GM21528 (cell line): Measurements from ENCODE around the gene PLP2.
"Not testable (repeated sequence)": the region's sequence is repeated elsewhere in the genome, so short reads cannot be mapped to it uniquely, and the experiment has no call there.

Source experiments
- ATAC-seq: cut with Tn5 transposase; IDR thresholded peaks from one replicate; pipeline ENCODE4 v1.9.1; 2021; ENCODE audit warnings: mild to moderate bottlenecking, moderate library complexity; ENCODE audit not compliant: unreplicated experiment, low FRiP score

Gene PLP2

DNA sequence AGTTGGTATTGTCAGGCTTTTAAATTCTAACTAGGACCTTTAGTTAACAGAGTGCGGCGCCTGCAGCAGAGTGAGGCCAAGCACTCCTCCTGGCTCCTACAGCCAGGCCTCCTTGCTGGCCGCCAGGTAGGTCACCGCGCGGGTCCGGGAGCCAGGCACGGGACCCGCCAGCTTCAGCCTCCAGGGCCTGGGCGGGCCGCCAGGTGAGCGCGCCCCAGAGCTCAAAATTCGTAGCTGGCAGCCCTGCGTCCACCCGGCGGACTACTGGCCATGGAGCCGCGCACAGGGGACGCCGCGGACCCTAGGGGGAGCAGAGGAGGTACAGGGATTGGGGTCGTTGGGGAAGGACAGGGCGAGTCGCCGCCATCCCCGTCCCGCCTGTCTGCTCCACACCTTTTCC lies 9.1 kb upstream of the PLP2 start, which contains the start of gene MAGIX:
MAGIX (plus strand) TSS at position 139 of the 400 bp plus-strand sequence; CDS start at position 271, 132 bp downstream.
- no peak for ATAC-seq

DNA sequence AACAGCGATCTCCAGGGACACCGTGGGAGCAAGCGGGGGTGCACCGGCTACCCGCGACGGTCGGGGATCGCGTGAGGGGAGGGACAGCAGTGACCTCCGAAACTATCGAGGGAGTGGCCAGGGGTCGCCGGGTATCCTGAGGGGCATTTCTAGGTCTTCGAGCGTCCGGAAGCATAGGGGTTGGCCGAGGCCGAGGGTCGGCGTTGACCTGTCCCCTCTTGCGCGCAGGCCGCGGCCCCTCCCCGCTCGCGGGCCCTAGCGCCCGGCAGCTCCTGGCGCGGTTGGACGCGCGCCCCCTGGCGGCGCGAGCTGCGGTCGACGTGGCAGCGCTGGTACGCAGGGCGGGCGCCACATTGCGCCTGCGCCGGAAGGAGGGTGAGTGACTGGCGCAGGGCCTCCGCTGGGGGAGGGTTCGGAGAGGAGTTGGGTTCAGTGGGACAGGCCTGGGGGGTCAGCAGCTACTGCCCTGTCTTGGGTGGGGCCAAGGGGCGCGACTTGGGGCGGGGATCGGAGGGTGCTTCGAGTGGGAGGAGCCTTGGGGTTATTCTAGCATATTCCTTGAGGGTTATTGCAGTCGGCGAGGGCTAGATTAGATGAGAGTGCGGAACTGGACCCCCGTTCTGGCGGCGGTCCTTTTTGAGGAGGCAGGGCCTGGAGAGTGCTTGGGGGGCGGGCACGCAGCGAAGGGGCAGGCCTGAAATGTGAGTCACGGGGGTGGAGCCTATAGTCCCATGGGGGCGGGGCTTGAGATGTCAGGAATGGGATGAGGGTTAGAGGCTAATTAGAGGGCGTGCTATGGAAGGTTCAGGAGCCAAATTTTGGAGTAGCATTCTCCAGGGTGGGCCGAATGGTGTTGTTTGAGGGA lies 7.9 kb upstream of the PLP2 start:
- peak; percentile 53 for ATAC-seq

DNA sequence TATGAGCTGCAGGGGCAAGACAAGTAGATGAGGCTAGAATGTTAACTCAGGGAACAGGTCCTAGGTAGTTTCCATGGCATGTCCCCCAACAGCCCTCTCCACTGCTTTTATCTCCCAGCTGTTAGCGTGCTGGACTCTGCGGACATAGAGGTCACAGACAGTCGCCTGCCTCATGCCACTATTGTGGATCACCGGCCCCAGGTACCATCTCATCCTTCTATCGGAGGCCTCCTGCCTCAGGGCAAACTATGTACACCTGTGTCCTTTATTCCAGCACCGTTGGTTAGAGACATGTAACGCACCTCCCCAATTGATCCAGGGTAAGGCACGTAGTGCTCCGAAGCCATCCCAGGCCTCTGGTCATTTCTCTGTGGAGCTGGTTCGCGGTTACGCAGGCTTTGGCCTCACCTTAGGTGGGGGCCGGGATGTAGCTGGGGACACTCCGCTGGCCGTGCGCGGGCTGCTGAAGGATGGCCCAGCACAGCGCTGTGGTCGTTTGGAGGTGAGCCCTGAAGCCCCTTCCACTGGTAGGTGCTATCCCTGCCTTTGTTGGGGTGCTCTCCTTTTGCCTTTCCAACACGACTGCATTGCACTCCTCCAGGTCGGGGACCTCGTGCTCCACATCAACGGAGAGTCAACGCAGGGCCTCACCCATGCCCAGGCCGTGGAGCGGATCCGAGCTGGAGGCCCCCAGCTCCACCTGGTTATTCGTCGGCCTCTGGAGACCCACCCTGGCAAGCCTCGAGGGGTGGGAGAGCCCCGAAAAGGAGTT lies 6.9 kb upstream of the PLP2 start:
- no peak for ATAC-seq

DNA sequence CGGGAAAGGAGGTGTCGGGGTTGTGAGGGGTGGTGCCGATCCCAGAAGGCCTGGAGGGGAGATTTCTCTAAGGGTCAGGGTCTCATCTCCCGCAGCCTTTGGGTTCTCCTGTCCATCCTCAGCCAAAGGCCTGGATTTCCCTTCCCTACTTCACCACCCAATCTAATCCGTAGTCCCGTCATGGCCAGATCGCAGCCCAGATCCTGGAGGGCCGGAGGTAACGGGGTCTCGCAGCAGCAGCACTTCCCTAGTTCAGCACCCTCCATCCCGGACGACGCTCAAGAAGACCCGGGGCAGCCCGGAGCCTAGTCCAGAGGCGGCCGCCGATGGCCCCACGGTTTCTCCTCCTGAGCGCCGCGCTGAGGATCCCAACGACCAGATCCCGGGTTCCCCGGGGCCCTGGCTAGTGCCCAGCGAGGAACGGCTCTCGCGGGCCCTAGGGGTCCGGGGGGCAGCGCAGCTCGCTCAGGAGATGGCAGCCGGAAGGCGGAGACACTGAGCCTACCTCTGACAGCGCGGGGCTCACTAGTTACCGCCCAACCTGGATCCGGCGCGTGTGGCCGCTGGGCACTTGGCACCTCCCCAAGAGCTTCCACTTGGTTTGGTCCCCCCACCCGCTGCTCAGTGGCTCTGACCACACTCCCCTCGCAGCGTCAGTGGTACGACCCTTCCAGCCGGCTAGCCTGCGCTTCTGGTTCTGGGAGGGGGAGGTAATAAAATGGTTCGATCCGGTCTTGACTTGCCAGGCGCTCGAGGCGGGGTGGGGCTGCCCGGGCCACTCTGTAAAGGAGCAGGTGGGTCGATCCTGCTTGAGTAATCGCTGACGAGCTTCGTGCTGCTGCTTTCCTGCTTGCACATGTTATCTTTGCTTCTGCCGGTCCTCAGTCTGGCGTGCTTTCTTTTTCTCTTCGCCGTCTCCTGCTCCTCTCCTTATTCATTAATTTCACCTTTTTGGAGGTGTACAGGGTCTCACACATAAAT lies 5.5 kb upstream of the PLP2 start:
- peak; percentile 37 for ATAC-seq

DNA sequence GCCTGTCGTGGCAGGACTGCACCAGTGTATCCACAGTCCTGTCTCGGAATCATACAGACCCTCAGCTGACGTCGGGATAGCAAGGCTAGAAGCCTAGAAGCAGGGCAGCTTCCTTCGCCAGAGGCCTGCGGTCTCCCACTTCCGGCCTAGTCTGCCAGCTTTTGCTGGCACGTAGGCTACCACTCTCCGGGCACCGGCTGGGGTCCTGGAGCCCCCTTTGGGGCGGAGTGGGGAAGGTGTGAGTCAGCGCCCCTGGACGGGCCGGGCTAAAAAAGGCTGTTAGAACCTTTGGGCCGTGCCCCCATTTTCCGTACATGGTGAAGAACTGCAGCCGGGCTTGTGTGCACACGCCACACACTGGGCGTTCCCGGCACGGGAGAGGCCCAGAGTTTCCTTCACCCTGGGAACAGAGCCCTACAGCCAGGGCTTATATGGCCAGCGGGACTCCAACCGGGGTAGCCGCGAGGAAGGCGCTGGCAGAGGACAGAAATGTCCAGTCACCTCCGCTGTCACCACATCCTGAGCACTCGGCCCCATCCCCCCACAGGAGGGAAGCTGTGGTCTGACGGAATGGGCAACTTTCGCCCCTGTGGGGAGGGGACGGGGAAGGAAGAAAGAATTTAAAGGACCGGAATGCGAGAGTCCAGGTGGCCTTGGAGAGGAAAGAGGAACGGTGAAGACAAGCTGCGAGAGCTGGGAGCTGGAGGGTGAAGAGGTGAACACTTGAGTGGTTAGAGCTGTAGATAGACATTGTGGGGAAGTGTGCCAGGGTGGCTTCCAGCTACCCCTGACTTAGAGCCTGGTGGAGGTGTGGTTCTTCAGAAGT lies 4.6 kb upstream of the PLP2 start:
- ATAC-seq = peak; percentile 29

DNA sequence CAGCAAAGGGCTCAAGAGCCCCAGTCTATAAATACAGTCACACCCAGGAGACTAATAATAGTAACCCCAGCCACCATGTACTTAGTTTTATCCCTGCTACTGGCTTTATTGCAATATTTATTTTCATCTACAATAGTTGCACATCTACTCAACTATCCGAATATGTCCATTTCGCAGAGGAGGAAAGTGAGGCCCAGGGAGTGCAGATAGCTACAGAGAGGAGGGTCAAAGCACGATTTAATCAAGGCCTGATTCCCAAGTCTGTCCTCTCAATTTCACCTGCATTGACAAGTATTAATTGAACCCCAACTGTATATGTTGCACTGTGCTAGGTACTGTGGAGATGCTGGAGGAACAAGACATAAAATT lies 4.0 kb upstream of the PLP2 start:
- no peak for ATAC-seq

DNA sequence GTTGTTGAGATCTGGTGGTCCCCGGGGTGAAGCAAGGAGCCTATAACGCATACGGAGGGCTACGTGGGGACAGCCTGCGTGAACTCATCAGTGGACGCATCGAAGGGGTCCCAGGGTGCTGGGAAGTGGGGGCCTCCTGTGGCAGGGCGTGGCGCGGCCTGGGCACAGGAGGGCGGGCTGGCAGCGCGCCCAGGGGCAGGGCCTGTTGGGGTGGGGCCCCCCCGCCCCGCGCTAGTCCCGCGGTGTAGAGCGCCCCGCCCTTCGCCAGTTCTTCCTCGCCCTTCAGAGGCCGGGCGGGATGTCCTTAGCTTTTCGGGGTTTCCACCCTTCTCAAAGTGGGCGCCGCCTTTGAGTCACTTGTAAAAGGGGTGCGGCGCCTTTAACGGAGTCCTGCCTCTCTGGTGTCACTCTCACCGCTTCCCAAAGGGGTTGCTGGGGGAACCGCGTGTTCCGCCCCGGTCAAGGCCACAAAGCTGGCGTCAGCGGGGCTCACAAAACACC lies 632 bp downstream of the PLP2 start:
- peak; percentile 66 for ATAC-seq

DNA sequence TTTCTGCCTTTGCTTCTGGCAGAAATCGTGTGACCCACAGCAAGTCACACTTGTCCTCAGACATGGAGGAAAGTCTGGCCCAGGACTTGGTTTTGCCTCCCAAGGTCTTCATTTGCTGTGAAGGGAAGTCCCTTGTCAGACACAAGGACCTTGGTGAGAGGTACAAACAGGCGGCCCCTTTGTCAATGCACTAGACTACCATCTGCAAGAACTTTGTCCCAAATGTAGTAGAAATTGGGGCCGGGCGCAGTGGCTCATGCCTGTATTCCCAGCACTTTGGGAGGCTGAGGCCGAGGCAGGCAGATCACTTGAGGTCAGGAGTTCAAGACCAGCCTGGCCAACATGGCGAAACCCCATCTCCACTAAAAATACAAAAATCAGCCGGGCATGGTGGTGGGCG lies 1.8 kb downstream of the PLP2 start:
- not testable (repeated sequence) for ATAC-seq

DNA sequence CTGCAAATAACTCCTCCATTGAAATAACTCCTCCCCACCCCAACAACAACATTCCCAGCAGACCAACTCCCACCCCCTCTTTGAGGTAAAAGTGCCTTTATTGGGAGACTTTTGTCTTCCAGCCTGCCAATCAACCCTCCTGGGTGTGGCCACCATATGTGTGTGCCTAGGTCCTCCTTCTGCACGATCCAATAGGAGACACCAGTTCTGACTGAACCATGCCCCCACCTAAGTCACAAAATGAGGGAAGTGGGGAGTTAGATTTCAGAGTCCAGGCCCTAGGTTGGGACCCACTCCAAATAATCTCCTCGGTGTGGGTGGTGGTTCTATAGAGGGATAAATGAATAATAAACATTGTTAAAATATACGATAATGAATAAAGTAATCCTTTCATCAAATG lies 3.0 kb downstream of the PLP2 start:
- no peak for ATAC-seq

DNA sequence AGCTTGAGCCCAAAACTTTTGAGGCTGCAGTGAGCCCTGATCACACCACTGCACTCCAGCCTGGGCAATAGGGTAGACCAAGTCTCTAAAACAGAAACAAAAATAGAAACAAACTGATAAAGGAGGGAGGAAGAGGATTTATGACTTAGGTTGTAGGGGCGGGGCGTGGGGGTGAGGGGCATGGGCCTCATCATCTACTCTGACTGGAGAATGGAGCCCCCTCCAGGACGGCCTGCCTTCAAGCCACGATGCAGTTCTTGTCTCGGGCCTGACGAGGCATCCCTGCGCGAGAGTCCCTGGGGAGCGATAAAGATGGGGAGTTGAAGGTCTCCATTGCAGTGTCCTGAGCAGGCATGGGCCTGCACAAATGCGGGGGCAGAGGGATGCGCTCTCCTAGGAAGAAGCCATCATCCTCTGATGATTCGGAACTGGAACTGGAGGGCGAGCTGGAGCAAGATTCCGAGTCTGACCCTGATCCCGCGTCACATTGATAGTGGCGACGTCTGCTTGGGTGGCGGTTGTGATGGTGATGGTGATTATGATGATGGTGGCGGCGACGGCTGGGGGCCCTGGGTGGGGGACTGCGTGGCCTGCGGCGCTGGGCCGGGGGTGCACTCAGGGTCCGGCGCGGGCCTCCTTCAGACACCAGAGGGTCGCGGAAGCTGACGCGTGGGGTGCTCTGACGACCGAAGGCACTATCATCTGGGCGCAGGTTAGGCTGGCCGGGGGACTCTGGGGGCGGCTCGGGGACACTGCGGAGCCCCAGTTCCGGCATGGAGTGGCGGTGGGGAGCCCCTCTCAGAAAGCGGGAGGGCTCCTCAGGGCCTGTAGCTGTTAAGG lies 4.0 kb downstream of the PLP2 start:
- no peak for ATAC-seq

DNA sequence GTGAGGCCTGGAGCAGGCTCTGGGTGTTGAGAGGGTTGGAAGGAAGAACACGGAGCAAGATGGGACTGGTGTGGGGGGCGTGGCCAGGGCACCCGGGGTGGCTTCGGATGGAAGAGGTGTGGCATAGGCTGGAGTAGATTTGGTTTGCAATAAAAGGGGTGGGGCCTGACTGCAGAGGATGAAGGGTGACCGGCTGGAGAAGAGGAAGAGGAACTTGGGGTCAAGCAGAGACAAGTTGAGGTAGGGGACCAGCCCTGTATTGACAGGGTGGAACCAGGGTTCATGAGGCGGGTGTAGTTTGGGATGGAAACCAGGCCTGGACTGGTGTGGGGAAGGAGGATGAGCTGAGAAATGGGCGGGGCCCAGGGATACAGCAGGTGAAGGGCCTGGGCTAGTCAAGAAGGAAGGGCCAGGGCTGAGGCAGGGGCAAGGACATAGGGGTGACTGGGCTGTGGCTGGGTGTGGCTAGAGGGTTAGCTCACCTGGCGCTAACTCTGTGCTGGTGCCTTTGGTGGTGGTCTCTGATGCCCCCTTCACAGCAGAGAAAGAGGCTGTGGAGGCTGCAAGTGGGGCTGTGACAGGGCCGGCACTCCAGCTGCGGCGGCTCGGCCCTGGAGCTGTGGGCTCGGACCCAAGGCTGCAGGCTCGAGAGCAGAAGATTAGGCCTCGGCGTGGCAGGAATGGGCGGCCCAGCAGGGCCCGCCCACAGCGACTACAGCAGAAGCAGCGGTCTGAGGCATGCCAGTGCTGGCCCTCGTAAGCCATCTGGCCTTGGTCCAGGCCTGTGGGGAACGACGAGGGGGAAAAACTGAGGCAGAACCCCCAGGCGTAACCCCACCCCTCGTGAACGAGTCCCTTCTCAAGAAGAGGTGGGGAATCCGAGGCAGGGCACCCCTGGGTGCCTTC lies 5.0 kb downstream of the PLP2 start:
- ATAC-seq = no peak

DNA sequence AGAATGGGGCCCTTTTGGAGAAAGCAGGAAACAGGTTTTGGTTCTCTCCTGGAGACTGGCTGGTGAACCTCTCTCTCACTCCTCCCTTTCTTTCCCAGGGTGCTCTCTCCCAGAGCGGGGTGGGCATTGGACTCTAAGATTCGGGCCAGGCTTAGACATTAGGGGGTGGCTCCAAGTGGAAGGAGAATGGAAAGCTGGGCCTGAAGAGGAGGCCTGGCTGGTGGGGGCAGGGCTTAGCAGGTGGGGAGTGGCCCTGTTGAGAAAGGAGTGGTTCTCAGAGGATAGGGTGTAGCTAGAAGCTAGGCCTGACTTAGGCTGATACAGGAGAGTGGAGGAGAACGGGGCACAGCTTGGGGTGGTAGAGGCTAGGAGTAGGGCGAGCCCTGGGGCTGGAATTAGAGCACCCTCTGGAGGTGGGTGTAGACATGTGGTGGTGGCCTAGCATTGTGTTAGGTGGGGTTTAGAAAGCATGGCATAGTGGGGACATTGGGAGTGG lies 5.7 kb downstream of the PLP2 start:
- no peak for ATAC-seq

DNA sequence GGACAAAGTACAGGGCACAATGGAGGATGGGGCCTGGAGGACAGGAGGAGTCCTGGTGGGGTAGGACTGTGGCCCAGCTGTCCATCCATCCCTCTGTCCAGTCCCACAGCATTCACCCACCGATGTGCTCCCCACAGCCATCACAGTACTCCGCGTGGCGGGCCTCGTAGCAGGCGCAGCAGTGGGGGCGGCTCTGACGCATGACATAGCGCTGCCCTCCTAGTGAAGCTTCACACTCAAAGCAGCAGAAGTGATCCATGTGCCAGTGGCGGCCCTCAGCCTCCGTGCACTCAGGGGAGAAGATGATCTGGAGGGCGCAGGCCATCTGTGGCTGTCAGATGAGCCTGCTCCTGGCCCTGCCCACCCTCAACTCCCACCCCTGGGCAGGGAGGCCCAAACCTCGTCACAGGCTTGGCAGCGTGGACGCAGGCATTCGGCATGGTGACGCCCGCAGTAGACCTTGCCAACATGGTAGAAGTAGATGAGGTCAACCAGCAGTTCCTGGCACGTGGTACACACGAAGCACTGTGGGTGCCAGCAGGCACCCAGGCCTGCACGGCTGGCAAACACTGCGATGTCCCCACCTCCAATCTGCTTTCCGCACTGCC lies 6.3 kb downstream of the PLP2 start:
- no peak for ATAC-seq

DNA sequence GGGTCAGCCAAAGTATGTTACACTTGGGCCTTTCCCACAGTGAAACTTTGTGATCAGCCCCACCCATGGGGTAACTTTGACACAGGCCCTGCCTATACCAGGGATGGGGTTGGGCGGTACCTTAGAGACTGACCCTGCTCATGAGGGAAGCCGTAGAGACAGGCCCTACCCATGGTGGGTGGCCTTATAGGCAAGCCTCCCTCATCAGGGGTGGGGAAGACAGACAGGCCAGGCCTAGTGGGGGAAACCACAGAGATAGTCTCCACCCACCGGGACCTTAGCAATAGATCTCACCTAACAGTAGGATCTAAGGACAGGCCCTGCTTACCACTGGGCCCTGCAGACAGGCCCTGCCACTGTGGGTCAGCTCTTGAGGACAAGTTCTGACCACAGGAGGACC lies 6.8 kb downstream of the PLP2 start:
- no peak for ATAC-seq

DNA sequence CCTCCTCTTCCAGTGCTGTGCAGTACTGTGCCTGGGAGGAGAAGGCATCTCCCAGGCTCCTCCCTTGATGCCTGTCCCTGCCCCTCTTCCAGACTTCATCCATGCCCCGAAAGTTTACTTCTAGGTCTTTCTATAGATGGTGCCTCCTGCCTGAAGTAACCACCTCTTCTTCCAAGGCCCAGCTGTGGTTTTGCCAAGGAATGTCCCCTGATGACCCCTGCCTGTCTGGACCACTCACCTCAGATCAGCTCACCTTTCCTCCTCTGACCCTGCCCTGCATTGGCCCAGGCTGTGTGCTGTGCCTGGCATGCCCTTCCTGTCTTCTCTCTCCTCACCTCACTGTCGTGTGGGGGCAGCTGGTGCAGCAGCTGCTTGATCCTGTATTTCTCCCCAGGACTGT lies 7.7 kb downstream of the PLP2 start:
- ATAC-seq = no peak

DNA sequence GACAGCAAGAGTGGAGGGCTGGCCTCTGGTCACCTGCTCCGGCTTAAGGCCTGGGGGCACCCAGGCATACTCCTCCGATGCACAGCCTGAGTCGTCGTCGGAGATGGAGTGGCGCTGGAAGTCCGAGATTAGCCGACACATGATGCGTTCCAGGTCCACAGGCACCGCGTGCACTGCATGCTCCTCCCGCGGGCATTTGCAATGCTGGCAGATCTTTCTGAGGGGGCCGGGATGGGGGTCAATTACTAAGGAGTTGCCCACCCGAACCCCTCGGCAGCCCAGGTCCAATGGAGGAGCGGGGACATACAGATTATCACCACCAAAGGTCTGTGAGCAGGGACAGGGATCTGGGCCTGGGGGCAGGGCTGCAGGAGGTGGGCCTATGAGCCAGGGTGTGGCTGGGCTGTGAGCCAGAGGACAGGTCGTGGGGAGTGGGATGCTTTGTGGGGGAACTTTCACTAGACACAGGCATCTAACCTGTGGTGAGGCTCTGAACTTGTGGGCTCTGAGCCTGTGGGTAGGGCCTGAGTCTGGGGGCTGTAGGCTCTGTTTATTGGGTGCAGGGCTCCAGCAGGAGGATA lies 12.1 kb downstream of the PLP2 start:
- no peak for ATAC-seq
